COR-L47 (cell line): ENCODE data around the gene FH.
A peak's percentile ranks its signal among the peaks of the same experiment; 100 is the strongest.

ENCODE experiments used
- DNase-seq: peaks from one replicate; lab custom pipeline; 2025; lab: John Stamatoyannopoulos, UW

FH gene

GRCh38 chr1:241521718-241522117 lies 2.2 kb upstream of the FH start:
- no peak for DNase-seq

- DNase-seq = no peak
Observed at GRCh38 chr1:241520080-241520465, 518 bp upstream of the FH start.

- DNase-seq = no peak
Observed at GRCh38 chr1:241518476-241519307, 863 bp downstream of the FH start.

DNA sequence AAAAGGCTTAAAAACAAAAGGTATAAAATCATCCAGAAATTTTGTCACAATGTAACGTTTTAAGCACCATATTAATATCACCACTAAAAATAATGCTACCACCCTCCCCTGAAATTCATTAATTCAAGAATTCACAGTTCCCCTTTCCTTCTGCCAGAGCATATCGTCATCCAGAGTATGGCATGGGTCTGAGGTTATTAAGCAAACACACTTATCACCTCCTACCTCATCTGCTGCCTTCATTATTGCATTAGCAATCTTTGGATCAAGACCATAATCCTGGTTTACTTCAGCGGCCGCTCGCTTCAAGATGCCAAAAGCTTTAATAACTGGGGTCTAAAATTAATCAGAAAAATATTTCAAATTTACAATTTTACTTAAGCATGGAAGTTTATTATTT lies 6.2 kb downstream of the FH start:
- no peak for DNase-seq

- no peak for DNase-seq
Observed at GRCh38 chr1:241507189-241507863, 12.2 kb downstream of the FH start.

- no peak for DNase-seq
Observed at GRCh38 chr1:241503444-241503843, 16.1 kb downstream of the FH start.

GRCh38 chr1:241499910-241500309 lies 19.6 kb downstream of the FH start:
- peak; percentile 9 for DNase-seq

- DNase-seq = no peak
Observed at GRCh38 chr1:241495741-241496140, 23.8 kb downstream of the FH start.

- DNase-seq = no peak
Observed at GRCh38 chr1:241488739-241489138, 30.8 kb downstream of the FH start.

DNA sequence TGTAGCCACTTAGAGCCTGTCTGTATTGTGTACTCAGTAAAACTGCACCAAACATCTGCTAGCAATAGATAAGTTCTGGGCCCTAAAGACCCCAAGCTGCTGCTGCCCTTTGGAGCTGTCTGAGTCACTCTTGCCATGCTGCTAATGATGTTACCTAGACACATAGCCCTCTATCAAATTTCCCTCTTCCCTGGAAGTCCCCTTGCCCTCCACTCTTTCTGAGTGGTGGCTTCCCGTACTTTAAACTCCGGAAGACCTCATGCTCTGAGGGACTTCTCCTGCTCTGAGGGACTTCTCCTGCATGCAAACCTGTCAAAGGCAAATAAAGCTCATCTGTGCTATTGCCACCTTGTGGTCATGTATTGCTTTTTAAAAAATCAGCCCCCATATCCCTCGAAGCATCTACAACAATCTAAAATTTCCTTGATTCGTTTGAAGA lies 34.0 kb downstream of the FH start:
- peak; percentile 18 for DNase-seq

- no peak for DNase-seq
Observed at GRCh38 chr1:241485145-241485544, 34.4 kb downstream of the FH start.

DNA sequence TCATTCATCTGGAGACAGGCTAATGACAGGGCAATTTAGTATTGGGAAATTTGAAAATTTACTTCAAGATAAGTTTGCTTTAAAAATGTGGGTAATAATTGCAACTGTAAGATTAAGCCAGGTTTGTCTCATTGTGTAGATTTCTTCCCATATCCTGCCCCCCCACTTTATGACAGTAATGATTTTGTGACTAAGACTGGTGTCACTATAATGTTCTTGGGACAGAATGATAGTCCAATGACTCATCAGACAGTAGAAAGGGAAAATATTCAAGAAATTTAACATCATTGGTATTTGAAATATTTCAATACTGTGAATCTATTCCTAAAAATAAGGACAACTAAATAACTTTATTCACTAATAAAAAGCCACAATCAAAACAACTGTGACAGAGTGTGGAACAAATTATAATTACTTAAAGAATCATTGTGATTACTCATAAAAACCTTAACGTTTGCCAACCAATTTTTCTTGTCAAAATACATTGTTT lies 36.7 kb downstream of the FH start:
- no peak for DNase-seq

- no peak for DNase-seq
Observed at GRCh38 chr1:241479294-241479693, 40.3 kb downstream of the FH start.

GRCh38 chr1:241475671-241476070 lies 43.9 kb downstream of the FH start:
- no peak for DNase-seq

DNA sequence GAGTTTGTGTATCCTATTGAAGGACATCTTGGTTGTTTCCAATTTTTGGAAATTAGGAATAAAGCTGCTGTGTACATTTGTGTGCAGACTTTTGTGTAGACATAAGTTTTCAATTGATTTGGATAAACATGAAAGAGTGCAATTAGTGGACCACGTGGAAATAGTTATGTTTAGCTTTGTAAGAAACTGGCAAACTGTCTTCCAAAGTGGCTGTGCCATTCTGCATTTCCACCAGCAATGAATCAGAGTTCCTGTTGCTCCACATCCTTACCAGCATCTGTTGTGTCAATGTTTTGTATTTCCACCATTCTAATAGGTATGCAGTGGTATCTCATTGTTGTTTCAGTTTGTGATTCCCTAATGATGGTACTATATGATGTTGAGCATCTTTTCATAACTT lies 46.5 kb downstream of the FH start:
- no peak for DNase-seq

GRCh38 chr1:241470908-241471590 lies 48.5 kb downstream of the FH start:
- no peak for DNase-seq

DNA sequence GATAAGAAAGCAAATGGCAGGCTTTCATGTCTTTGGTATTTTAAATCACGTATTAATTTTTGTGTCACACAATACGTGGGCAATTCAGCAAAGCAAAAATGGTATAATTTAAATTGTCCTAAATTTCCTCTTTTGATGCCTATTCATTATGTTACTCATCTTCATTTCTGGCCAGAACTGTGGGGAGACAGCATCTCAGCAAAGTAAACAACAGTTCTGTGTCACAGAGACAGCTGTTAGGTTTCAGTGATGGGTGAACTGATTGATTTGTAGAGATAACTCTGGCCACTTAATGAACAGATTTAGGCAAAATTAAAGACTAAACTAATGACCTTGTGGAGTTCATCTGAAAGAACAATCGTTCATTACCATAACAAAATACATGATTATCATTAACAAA lies 49.2 kb downstream of the FH start:
- no peak for DNase-seq

DNA sequence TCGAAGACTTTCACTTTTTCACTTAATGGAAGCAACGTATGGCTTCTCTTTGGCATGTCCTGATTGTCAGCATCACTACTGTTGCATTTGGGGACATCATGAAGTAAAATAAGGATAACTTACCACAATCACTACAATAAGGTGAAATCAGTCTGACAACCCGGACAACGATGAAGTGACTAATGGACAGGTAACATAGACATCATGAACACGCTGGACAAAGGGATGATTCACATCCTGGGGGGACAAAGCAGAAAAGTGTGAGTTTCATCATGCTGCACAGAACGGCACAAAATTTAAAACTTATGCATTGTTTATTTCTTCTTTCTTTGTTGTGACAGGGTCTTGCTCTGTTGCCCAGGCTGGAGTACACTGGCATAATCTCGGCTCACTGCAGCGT lies 53.9 kb downstream of the FH start:
- no peak for DNase-seq

DNA sequence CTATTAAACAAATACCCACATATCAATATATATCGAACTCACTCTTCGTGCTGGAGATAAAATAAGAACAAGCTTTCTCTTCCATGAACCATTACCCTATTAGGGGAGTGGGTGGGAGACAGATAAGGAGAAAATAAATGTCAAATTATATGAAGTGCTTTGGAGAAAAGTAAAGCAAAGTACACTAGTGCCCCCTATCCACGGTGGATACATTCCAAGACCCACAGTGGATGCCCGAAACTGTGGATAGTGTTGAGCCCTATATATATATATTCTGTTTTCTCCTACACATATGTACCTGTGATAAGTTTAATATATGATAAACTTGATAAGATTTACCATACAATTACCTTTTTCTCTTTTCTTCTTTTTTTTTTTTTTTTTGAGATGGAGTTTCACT lies 54.6 kb downstream of the FH start:
- DNase-seq = no peak

DNA sequence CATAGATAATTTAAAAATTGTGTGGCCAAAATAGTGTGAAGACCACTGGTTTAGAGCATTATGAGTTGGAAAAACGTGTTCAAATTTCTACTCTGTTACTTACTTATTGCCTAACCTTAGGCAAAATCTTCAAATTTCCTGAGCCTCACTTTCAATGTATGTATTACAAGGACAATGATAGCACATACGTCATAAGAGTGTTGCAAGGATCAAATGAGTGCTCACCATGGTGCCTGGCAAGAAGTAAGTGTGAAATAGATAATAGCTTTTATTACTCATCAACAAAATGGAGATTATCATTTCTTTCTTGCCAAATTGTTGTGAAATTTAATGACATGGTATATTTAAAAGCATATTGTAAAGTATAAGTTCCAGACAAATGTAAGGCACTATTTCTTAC lies 57.2 kb downstream of the FH start:
- DNase-seq = no peak

DNA sequence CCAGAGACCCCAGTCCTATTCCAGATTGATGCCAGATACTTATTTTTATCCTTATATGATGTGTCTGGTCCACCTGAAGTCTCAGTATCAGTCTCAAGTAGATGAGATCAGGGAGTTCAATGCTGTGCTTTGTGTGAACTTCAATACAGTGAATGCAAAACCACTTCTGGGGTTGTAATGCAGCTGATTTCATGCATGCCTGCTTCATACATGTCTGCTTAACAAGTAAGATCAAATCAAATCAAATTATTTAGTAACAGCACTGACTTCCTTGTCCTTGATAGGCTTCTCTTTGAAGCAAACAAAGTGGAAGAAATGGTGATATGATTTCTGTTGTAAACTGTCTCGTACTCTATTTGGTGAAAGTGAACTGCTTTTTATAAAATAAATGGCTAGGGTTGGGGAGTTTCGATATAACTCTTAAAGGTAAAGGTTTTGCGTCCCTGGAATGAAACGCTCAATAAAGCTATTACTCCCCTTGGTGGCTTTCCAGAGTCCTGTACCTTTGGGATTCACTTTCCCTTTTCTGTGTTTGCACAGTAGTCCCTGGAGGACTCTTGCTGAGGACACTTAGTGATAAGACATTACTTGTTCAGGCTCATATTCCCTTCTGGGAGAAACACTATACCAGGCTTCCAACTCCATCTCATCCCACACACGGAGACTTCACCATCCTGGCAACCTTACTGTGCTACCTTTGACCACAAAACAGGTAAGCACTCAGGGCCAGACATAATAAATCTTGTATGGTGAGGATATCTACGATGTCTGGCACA lies 59.3 kb downstream of the FH start:
- DNase-seq = no peak

- DNase-seq = no peak
Observed at GRCh38 chr1:241459186-241459802, 60.3 kb downstream of the FH start.
